Measurements from ENCODE around the gene NAA15.
"Not testable (repeated sequence)": the region's sequence is repeated elsewhere in the genome, so short reads cannot be mapped to it uniquely, and the experiment has no call there.

NAA15 gene

DNA sequence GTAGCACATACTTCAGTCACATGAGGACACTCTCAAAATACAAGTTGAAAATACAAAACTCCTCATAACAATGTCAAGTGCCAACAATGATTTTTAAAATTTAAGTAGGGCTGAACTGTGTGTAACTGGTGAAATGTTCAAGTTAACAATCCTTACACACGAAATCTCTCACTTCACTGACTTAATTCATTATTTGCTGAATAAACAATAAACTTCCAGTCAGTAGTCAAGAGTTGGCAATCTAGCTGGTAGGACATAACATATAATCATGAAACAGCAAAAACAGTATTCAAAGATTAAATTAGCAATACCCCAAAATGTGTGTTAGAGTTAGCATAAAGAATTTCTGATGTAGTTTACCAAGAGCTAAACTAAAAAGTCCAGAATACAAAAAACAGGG, 150.7 kb downstream of the NAA15 start:
- no peak for DNase-seq (ENCODE audit: low read depth in 2 of 2)

DNA sequence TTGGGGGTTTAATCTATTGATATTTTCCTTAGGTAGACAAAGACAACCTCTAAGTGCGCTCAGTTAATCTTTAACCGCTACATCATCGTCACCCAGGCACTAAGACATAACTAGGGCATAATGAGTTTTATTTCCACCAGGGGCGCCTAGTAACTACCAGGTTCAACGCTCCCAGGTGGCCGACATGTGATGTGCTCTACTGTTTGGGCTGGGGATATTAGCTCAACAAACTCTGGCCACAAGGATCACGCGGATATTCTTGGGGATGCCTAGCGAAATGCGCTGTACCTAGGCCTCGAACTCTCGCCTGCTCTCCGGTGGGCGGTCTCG, 151.7 kb downstream of the NAA15 start:
- peak in 1 of 2 donors; percentile 50 for DNase-seq (ENCODE audit: low read depth in 2 of 2)

DNA sequence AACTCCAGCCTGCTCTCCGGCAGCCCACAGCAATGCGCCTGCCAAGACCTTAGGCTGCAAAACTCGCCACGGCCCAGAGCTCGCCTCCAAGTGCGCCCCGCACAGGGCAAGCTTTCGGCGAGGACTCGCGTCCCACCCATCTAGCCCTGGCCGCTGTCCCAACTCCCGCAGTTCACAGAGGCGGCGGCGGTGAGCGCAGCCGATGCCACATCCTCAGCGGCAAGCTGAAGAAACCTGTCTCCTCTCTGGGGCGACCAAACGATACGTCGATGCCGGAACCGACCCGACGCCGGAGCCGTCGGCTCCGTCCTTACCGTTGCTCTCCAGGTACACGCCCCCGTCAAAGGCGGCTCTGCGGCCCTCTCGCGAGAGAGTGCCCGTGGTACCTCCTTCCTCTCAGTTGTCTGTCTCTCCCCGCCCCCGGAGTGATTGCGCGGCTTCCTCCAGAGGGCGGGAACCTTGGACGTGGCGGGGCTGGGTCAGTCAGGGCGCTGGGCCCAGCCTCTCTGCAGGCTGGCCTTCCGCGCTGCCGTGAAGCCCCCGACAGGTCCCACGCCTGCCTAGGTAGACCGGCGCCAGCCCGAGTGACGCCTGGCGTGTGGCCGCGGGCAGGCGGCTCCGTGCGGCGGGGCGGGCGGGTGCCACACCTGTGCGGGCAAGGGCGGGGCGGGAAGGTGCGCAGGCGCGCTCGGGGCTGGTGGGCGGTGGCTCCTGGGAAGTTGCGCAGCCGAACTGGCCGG, 152.2 kb downstream of the NAA15 start:
- peak; percentile 90 for DNase-seq (ENCODE audit: low read depth in 2 of 2)

DNA sequence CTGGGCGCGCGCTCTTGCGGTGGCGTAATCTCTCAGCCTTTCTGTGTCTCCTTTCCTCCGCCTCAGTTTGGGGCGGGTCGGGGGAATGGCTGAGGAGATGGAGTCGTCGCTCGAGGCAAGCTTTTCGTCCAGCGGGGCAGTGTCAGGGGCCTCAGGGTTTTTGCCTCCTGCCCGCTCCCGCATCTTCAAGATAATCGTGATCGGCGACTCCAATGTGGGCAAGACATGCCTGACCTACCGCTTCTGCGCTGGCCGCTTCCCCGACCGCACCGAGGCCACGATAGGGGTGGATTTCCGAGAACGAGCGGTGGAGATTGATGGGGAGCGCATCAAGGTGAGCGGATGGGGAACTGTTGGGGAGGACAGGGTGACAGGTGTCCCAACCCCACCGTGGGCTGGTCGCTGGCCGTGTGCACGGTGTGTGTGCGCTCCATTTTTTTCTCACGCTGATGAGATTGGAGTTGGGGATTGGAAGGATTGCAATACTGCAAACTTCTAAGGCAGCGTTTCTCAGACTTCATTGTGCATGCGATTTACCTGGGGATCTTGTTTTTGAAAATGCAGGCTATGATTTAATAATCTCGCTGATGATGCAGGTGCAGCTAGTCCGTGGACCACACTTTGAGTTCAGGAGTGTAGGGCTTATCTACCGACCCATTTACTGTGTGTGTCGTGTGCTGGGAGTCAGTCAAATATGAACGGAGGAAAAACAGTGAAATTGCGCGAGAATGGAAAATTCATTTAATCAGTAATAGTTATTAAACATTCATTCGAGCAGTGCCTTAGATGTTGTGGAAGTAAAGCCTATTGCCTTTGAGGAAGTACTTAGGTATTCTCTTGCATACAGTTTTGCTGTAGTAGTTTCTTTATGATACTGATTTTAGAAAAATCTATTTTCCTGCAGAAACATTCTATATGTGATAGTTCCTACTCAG, 153.1 kb downstream of the NAA15 start, which contains the start of gene RAB33B:
Gene RAB33B, plus strand, starts transcription at position 11 of the 935 bp plus-strand sequence. Its CDS starts 75 bp downstream, at position 86.
- no peak for DNase-seq (ENCODE audit: low read depth in 2 of 2)

DNA sequence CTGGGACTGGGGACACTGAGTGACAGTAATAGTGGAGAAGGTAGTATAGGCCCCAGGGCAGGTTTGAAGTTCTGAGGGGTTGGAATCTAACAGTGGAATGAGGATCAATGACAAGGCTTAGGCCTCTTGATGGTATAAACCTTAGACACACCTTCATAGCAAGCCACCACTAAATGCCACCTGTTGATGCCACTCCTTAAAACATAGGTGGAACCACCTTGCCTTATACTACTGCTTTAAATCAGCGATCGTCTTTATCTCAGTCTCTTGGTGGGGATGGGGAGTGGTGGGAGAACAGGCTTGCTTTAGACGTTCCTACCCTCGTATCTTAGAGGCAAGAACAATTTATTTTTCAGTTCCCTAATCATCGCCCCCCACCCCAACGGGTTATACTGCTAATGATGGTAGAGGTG, 153.8 kb downstream of the NAA15 start:
- DNase-seq (ENCODE audit: low read depth in 2 of 2): no peak

DNA sequence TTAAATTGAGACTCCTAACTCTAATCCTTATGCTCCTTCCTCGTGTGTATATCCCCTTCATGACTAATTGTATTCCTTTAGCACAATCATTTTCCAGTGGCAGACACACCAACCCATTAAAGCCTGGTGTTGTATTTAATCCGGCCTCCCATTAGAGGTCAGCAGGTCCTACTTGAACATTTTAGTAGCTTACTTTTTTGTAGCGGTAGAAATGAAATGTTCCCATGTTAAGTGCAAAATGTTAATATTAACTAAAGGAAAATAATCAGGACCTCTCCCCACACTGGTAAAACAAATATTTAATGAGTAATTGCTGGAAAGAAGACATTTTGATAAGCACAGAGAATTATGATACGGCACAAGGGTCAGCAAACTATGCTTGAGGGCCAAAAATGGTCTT, 156.0 kb downstream of the NAA15 start:
- DNase-seq (ENCODE audit: low read depth in 2 of 2): no peak

DNA sequence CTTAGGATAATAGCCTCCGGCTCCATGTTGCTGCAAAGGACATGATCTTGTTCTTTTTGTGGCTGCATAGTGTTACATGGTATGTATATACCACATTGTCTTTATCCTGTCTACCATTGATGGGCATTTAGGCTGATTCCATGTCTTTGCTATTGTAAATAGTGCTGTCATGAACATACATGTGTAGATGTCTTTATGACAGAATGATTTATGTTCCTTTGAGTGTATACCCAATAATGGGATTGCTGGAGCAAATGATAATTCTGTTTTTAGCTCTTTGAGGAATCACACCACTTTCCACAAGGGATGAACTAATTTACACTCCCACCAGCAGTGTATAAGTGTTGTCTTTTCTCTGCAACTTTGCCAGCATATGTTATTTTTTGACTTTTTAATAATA, 157.2 kb downstream of the NAA15 start:
- DNase-seq (ENCODE audit: low read depth in 2 of 2): no peak

DNA sequence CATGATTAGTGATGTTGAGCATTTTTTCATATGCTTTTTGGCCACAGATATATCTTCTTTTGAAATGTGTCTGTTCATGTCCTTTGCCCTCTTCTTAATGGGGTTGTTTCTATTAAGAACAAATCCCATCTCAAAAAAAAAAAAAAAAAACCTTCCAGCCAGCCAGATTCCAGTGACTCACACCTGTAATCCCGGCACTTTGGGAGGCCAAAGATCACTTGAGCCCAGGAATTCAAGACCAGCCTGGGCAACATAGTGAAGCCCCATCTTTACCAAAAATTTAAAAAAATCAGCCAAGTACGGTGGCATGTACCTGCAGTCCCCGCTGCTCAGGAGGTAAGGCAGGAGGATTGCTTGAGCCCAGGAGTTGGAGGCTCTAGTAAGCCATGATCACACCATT, 157.7 kb downstream of the NAA15 start:
- no peak for DNase-seq (ENCODE audit: low read depth in 2 of 2)

DNA sequence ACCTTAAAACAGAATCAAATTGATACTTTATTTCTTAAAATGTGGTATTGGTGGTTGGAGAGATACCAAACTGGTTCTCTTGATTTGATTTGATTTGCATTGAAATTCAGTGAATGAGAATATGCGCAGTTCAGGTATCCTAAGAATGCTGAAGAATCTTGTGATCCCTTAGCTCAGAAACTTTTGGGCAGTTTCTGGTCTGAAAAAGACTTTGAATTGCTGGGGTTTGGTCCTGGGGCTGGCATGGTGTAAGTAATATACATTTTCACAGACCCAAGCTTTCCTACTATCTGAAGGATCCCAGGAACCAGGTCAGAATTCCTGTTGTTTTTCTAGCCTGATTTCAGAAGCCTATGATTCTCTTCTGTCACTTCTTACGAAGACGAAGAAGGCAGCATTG, 159.3 kb downstream of the NAA15 start:
- no peak for DNase-seq (ENCODE audit: low read depth in 2 of 2)

DNA sequence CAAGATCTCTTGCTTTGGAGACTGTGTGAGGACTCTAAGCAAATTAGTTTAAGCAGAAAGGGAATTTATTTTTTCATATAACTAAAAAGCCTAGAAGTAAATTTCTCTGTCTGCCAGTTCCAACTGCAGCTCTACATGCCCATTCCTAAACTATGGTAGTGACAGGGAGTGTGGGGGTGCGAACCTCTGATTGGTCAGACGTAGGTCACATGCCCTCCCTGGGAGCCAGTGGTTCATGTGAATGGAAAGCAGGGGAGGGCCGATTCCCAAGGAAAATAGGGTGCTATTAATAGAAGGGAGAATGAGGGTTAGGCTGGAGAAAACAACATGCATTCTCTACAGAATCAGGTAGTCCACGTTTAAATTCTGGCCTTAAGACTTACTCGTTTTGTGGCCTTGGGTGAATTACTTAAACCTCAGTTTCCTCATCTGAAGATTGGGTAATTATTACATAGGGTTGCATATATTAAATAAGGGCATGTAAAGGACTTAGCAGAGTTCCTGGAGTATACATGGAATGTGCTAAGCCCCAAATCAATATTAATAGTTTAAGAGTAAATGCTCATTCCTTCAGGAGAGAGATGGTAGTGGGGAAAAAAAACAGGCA, 159.8 kb downstream of the NAA15 start:
- no peak for DNase-seq (ENCODE audit: low read depth in 2 of 2)

DNA sequence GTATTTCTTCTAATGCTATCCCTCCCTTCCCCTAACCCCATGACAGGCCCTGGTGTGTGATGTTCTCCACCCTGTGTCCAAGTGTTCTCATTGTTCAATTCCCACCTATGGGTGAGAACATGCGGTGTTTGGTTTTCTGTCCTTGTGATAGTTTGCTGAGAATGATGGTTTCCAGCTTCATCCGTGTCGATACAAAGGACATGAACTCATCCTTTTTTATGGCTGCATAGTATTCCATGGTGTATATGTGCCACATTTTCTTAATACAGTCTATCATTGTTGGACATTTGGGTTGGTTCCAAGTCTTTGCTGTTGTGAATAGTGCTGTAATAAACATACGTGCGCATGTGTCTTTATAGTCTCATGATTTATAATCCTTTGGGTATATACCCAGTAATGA, 163.2 kb downstream of the NAA15 start:
- not testable (repeated sequence) for DNase-seq (ENCODE audit: low read depth in 2 of 2)

DNA sequence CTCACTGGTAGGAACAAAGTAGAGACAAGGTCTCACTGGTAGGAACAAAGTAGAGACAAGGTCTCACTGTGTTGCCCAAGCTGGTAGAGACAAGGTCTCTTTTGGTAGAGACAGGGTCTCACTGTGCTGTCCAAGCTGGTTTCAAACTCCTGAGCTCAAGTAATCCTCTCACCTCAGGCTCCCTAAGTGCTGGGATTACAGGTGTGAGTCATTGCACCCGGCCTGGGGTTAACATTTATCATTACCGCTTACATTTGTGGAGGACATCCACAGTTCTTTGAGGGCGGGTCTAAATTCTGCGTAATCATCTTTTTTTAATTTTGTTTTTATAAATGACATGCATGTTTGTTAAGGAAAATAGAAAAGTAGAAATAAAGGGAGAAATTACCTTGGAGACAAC, 164.6 kb downstream of the NAA15 start:
- DNase-seq (ENCODE audit: low read depth in 2 of 2): no peak

DNA sequence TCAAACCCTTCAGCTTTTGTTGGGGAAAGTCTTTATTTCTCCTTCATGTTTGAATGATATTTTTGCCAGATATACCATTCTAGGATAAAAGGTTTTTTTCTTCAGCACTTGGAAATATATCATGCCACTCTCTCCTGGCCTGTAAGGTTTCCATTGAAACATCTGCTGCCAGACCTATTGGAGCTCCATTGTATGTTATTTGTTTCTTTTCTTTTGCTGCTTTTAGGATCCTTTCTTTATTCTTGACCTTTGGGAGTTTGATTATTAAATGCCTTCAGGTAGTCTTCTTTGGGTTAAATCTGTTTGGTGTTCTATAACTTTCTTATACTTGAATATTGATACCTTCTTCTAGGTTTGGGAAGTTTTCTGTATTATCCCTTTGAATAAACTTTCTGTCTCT, 167.5 kb downstream of the NAA15 start:
- DNase-seq (ENCODE audit: low read depth in 2 of 2): not testable (repeated sequence)

DNA sequence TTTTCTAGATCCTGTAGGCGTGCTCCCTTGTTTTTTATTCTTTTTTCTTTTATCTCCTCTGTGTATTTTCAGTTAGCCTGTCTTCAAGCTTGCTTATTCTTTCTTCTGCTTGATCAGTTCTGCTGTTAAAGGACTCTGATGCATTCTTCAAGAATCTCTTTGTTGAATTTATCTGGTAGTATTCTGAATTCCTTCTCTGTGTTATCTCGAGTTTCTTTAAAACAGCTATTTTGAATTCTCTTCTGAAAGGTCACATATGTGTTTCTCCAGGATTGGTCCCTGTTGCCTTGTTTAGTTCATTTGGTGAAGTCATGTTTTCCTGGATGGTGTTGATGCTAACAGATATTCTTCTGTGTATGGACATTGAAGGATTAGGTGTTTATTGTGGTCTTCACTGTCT, 167.9 kb downstream of the NAA15 start:
- no peak for DNase-seq (ENCODE audit: low read depth in 2 of 2)

All from stimulated activated CD8-positive, alpha-beta memory T cell treated with anti-CD3 and anti-CD28 coated beads, Interleukin-7, amount 100 ng/mL, for 1 hour (primary cell).